Measurements from ENCODE around the gene MUC3A.

- TF ChIP-seq CTCF (IDR thresholded peaks at IDR 0.05) = no peak
- TF ChIP-seq POLR2A (IDR thresholded peaks at IDR 0.05) = no peak
- no peak for TF ChIP-seq POLR2AphosphoS5 (IDR thresholded peaks at IDR 0.05)
Observed at GRCh38 chr7:100901921-100902332, 47.4 kb upstream of the MUC3A start.

Data from upper lobe of left lung (tissue), 4 donors.